ENCODE data around the gene LAMC1. TPM values are rescaled to one million over a fixed set of nuclear protein-coding genes. Genes with fewer than 3 reads are reported as not detected.

Gene LAMC1
- polyA plus RNA-seq, 1 donor (not counting 4 experiments of a cell fraction or from before 2014, with no cell fraction given): 66.6 TPM

GRCh38 chr1:183144752-183145151, 121.5 kb downstream of the LAMC1 start:
- Histone ChIP-seq H3K27ac (ENCODE audit: control insufficient read depth, insufficient read depth, low read length) (no peak overlapping the region), H3K9ac (ENCODE audit: control insufficient read depth, extremely low read depth, insufficient read depth, low read length) (no peak overlapping the region), H3K4me1 (ENCODE audit: control insufficient read depth, extremely low read depth, insufficient read depth, low read length) (peaks cover 20% of the 10 kb centered on the region), H3K4me2 (ENCODE audit: control insufficient read depth, extremely low read depth, insufficient read depth, low read depth, low read length) (no peak overlapping the region), H3K27me3 (ENCODE audit: control insufficient read depth, extremely low read depth, insufficient read depth, low read length) (no peaks in the 10 kb centered on the region), H3K4me3 (ENCODE audit: control insufficient read depth in 2 of 3, extremely low read depth in 1 of 3, insufficient read depth in 2 of 3, low read depth in 1 of 3, low read length in 3 of 3) (no peak overlapping the region), H4K20me1 (ENCODE audit: control insufficient read depth, extremely low read depth, insufficient read depth, low read length) (no peaks in the 10 kb centered on the region), H3K9me3 (ENCODE audit: control insufficient read depth, low read depth, low read length) (no peaks in the 10 kb centered on the region), H3K9me1 (ENCODE audit: control insufficient read depth, extremely low read depth, insufficient read depth, low read length) (no peaks in the 10 kb centered on the region), H2AFZ (ENCODE audit: control insufficient read depth, low read length) (no peak overlapping the region), H3K79me2 (ENCODE audit: control insufficient read depth, insufficient read depth, low read length) (no peaks in the 10 kb centered on the region), H3K36me3 (ENCODE audit: control insufficient read depth in 2 of 2, extremely low read depth in 1 of 2, insufficient read depth in 2 of 2, low read length in 2 of 2) (peaks cover 15 to 31% of the 10 kb centered on the region in 2 experiments)
- TF ChIP-seq EZH2 (IDR thresholded peaks at IDR 0.05; ENCODE audit: low read length) (no peak), CTCF (optimal IDR thresholded peaks at IDR 0.05 in 1 of 3, IDR thresholded peaks at IDR 0.05 in 1 of 3, conservative IDR thresholded peaks at IDR 0.05 in 1 of 3; ENCODE audit: extremely low read depth in 1 of 3, insufficient read depth in 2 of 3, low read length in 3 of 3) (no peak)
- dilution Hi-C loops (cut with MboI; ENCODE audit: extremely low pct_ligation_motif_present, low sequenced_read_pairs): no loop called here
- DNase-seq (ENCODE audit: low read depth, low spot score) (no peak), FAIRE-seq (no peak)

GRCh38 chr1:183147735-183148134, 124.5 kb downstream of the LAMC1 start:
- Histone ChIP-seq H3K4me3 (ENCODE audit: control insufficient read depth in 2 of 3, extremely low read depth in 1 of 3, insufficient read depth in 2 of 3, low read depth in 1 of 3, low read length in 3 of 3) (no peak overlapping the region), H3K27ac (ENCODE audit: control insufficient read depth, insufficient read depth, low read length) (no peak overlapping the region), H3K36me3 (ENCODE audit: control insufficient read depth in 2 of 2, extremely low read depth in 1 of 2, insufficient read depth in 2 of 2, low read length in 2 of 2) (peaks cover 10% of the 10 kb centered on the region in 2 experiments), H3K4me1 (ENCODE audit: control insufficient read depth, extremely low read depth, insufficient read depth, low read length) (peaks cover 24% of the 10 kb centered on the region), H3K4me2 (ENCODE audit: control insufficient read depth, extremely low read depth, insufficient read depth, low read depth, low read length) (no peak overlapping the region), H3K79me2 (ENCODE audit: control insufficient read depth, insufficient read depth, low read length) (no peaks in the 10 kb centered on the region), H3K27me3 (ENCODE audit: control insufficient read depth, extremely low read depth, insufficient read depth, low read length) (no peaks in the 10 kb centered on the region), H4K20me1 (ENCODE audit: control insufficient read depth, extremely low read depth, insufficient read depth, low read length) (no peaks in the 10 kb centered on the region), H3K9me3 (ENCODE audit: control insufficient read depth, low read depth, low read length) (no peaks in the 10 kb centered on the region), H2AFZ (ENCODE audit: control insufficient read depth, low read length) (no peak overlapping the region), H3K9me1 (ENCODE audit: control insufficient read depth, extremely low read depth, insufficient read depth, low read length) (no peaks in the 10 kb centered on the region), H3K9ac (ENCODE audit: control insufficient read depth, extremely low read depth, insufficient read depth, low read length) (no peak overlapping the region)
- dilution Hi-C loops (cut with MboI; ENCODE audit: extremely low pct_ligation_motif_present, low sequenced_read_pairs): no loop called here
- TF ChIP-seq EZH2 (IDR thresholded peaks at IDR 0.05; ENCODE audit: low read length) (no peak), CTCF (optimal IDR thresholded peaks at IDR 0.05 in 1 of 3, IDR thresholded peaks at IDR 0.05 in 1 of 3, conservative IDR thresholded peaks at IDR 0.05 in 1 of 3; ENCODE audit: extremely low read depth in 1 of 3, insufficient read depth in 2 of 3, low read length in 3 of 3) (no peak)
- DNase-seq (ENCODE audit: low read depth, low spot score) (no peak), FAIRE-seq (no peak)

Measured in keratinocyte (primary cell).